Lower lobe of right lung (tissue), 2 donors: ENCODE data around the gene NLRP11. TPM values are rescaled to one million over a fixed set of nuclear protein-coding genes. Genes with fewer than 3 reads are reported as not detected.

Experiments
- ATAC-seq, 2 donors: fragments of 200-7000 bp; cut with Tn5 transposase; one replicate each; pipeline ENCODE4 v1.9.1; 2020 to 2022; ENCODE audit warnings: mild to moderate bottlenecking in 2 of 2, moderate library complexity in 2 of 2
- DNase-seq: peaks from one replicate; pipeline ENCODE4 v3.0.0-alpha.2; 2020
- H3K27ac ChIP-seq: fragments of 200-600 bp; one replicate; pipeline ENCODE4 v1.8.0; 2022
- H3K27me3 ChIP-seq: fragments of 200-600 bp; one replicate; pipeline ENCODE4 v1.8.0; 2022; ENCODE audit warnings: low read depth
- H3K36me3 ChIP-seq: fragments of 200-600 bp; one replicate; pipeline ENCODE4 v1.8.0; 2022; ENCODE audit warnings: mild to moderate bottlenecking
- H3K4me1 ChIP-seq: fragments of 200-600 bp; one replicate; pipeline ENCODE4 v1.8.0; 2022
- H3K4me3 ChIP-seq: fragments of 200-600 bp; one replicate; pipeline ENCODE4 v1.8.0; 2022; ENCODE audit warnings: mild to moderate bottlenecking
- H3K9me3 ChIP-seq: fragments of 200-600 bp; one replicate; pipeline ENCODE4 v1.8.0; 2022
- intact Hi-C: fragments of 100-400 bp; cut with DNase I; formaldehyde crosslinking; loops from one replicate; pipeline ENCODE4 v1.11.0; 2022
- long read RNA-seq: library from polyadenylated mRNA; unstranded; transcript quantifications from one replicate; pipeline ENCODE4 v2.0.0, GENCODE V29; 2021
- total RNA-seq: library from RNA; stranded (reverse); fragmentation: NEBNext Ultra II Directional; extraction: Animal tissue kit (Norgen Biotek cat#: 25700); gene quantifications from one replicate; pipeline ENCODE4 v1.2.1, GENCODE V29; 2021
- TF ChIP-seq, protein P1 (sequence below): fragments of 200-600 bp; IDR thresholded peaks from one replicate; pipeline ENCODE4 v1.8.0; 2022; ENCODE audit warnings: antibody characterized with exemption, mild to moderate bottlenecking
- donor health status: DM: no; HTN: yes; CAD: no; lungs with severe emphysema.

NLRP11 gene
- total RNA-seq: not detected
- long read RNA-seq: 0 reads

DNA sequence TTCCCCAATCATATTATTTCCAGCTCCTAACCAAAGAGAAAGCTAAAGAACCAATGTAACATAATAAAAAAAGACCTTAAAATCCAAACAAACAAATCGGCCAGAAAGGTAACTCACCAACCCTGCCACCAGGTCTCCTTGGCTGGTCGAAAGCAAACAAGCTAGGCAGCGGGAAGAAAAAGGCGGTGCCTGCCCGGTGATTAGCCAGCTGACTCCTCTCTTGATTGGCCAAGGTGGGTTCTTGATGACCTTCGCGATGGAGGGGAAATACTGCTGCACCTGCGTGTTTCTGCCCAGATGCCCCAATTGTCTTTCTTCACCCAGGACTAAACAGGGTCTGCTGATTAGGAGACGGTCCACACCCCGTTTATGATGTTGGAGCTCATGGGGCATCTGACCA is at the start of gene NLRP11:
Gene NLRP11 (minus strand): TSS at position 154 of the 400 bp plus-strand sequence. CDS start 13,825 bp downstream, outside the sequence.
- Histone ChIP-seq H3K4me3 (no peak within 1 kb of the TSS), H3K9me3 (no peaks in the 10 kb centered on the region), H3K4me1 (no peaks in the 10 kb centered on the region), H3K27ac (no peak within 1 kb of the TSS), H3K36me3 (no peaks in the 10 kb centered on the region), H3K27me3 (peaks cover 4% of the 10 kb centered on the region)
- intact Hi-C loops: no loop called here
- ATAC-seq (no peak), DNase-seq (no peak)
- TF ChIP-seq, protein P1, sequence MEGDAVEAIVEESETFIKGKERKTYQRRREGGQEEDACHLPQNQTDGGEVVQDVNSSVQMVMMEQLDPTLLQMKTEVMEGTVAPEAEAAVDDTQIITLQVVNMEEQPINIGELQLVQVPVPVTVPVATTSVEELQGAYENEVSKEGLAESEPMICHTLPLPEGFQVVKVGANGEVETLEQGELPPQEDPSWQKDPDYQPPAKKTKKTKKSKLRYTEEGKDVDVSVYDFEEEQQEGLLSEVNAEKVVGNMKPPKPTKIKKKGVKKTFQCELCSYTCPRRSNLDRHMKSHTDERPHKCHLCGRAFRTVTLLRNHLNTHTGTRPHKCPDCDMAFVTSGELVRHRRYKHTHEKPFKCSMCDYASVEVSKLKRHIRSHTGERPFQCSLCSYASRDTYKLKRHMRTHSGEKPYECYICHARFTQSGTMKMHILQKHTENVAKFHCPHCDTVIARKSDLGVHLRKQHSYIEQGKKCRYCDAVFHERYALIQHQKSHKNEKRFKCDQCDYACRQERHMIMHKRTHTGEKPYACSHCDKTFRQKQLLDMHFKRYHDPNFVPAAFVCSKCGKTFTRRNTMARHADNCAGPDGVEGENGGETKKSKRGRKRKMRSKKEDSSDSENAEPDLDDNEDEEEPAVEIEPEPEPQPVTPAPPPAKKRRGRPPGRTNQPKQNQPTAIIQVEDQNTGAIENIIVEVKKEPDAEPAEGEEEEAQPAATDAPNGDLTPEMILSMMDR: no peak

GRCh38 chr19:55877211-55877610 is 45.4 kb upstream of the NLRP11 start:
- ATAC-seq (no peak), DNase-seq (no peak)
- Histone ChIP-seq H3K27me3 (no peaks in the 10 kb centered on the region), H3K4me1 (no peaks in the 10 kb centered on the region), H3K4me3 (no peak overlapping the region), H3K36me3 (no peaks in the 10 kb centered on the region), H3K27ac (no peak overlapping the region), H3K9me3 (no peaks in the 10 kb centered on the region)
- intact Hi-C loops: no loop called here
- TF ChIP-seq, protein P1: no peak

- intact Hi-C loops: no loop called here
- H3K27me3 ChIP-seq: peaks cover 18% of the 10 kb centered on the region
- TF ChIP-seq, protein P1: no peak
- DNase-seq (no peak), ATAC-seq (no peak)
- H3K9me3 ChIP-seq: no peaks in the 10 kb centered on the region
- no peaks in the 10 kb centered on the region for H3K36me3 ChIP-seq
- H3K27ac ChIP-seq: no peak overlapping the region
- H3K4me1 ChIP-seq: no peaks in the 10 kb centered on the region
- no peak overlapping the region for H3K4me3 ChIP-seq
Measured at GRCh38 chr19:55870736-55871135, 38.9 kb upstream of the NLRP11 start.

DNA sequence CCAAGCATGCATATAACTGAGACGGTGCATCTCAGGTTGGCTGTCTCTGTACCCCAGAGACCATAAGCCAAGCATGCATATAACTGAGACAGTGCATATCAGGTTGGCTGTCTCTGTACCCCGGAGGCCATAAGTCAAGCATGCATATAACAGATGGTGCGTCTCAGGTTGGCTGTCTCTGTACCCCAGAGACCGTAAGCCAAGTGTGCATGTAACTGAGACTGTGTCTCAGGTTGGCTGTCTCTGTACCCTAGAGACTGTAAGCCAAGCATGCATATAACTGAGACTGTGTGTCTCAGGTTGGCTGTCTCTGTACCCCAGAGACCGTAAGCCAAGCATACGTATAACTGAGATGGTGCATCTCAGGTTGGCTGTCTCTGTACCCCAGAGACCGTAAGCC is 35.3 kb upstream of the NLRP11 start:
- Histone ChIP-seq H3K27me3 (peaks cover 18% of the 10 kb centered on the region), H3K27ac (no peak overlapping the region), H3K9me3 (no peaks in the 10 kb centered on the region), H3K36me3 (no peaks in the 10 kb centered on the region), H3K4me3 (no peak overlapping the region), H3K4me1 (no peaks in the 10 kb centered on the region)
- TF ChIP-seq, protein P1: no peak
- intact Hi-C loops: no loop called here
- ATAC-seq (no peak), DNase-seq (no peak)

GRCh38 chr19:55866521-55866920 is 34.7 kb upstream of the NLRP11 start:
- Histone ChIP-seq H3K9me3 (no peaks in the 10 kb centered on the region), H3K4me1 (no peaks in the 10 kb centered on the region), H3K4me3 (no peak overlapping the region), H3K36me3 (no peaks in the 10 kb centered on the region), H3K27ac (no peak overlapping the region), H3K27me3 (peaks cover 18% of the 10 kb centered on the region)
- intact Hi-C loops: no loop called here
- DNase-seq (no peak), ATAC-seq (no peak)
- TF ChIP-seq, protein P1: no peak

GRCh38 chr19:55858969-55859368 is 27.2 kb upstream of the NLRP11 start:
- H3K36me3 ChIP-seq: no peaks in the 10 kb centered on the region
- intact Hi-C loops: no loop called here
- no peaks in the 10 kb centered on the region for H3K9me3 ChIP-seq
- H3K4me1 ChIP-seq: no peaks in the 10 kb centered on the region
- H3K27me3 ChIP-seq: no peaks in the 10 kb centered on the region
- DNase-seq: no peak
- no peak for ATAC-seq
- H3K27ac ChIP-seq: no peak overlapping the region
- TF ChIP-seq, protein P1: no peak
- H3K4me3 ChIP-seq: no peak overlapping the region
